GM20000 (cell line): Measurements from ENCODE around the gene QRFPR.
A peak's percentile ranks its signal among the peaks of the same experiment; 100 is the strongest.

Source experiments
- DNase-seq: peaks from one replicate; pipeline ENCODE4 v3.0.0; 2012; ENCODE audit warnings: low spot score
- TF ChIP-seq, protein P1 (sequence below): IDR thresholded peaks from 2 replicates; pipeline ENCODE4 v1.5.1; 2012; ENCODE audit warnings: mild to moderate bottlenecking, control low read depth; ENCODE audit errors: extremely low read depth, missing control alignments

QRFPR gene

DNA sequence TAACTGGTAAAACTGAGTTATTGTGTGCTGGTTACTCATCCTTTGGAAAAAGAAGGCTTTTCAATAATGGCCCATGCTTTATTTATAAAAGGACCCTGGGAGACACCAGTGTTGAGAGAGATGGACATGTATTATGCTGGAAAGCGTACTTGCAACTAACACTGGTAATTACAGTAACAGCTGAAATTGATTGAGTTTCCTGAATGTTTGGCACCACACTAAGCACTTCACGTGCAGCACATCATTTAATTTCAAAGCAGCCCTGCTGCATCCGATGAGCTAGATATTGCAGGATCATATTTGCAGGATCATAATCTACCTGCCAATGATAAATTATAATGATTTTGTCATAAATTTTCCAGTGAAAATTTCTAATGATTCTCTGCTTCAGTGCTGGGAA, 81.5 kb downstream of the QRFPR start:
- TF ChIP-seq, protein P1, sequence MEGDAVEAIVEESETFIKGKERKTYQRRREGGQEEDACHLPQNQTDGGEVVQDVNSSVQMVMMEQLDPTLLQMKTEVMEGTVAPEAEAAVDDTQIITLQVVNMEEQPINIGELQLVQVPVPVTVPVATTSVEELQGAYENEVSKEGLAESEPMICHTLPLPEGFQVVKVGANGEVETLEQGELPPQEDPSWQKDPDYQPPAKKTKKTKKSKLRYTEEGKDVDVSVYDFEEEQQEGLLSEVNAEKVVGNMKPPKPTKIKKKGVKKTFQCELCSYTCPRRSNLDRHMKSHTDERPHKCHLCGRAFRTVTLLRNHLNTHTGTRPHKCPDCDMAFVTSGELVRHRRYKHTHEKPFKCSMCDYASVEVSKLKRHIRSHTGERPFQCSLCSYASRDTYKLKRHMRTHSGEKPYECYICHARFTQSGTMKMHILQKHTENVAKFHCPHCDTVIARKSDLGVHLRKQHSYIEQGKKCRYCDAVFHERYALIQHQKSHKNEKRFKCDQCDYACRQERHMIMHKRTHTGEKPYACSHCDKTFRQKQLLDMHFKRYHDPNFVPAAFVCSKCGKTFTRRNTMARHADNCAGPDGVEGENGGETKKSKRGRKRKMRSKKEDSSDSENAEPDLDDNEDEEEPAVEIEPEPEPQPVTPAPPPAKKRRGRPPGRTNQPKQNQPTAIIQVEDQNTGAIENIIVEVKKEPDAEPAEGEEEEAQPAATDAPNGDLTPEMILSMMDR = no peak
- DNase-seq = no peak

DNA sequence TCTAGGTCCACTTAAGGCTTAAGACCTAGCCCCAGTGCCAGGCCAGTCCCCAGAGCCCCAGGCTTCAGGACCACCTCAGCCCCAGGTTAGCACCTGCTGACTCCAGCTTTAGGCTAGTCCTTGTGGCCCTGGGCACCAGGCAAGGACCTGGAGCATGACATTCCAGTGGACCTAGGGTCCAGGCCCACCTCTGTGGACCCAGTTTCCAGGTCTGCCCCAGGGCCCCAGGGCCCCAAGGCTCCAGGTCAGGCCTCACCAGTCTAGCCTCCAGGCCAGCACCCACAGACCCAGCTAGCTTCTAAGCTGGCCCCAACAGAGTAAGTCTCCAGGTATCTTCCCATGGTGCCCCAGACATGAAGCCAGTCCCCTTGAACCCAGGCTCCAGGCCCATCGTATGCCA, 97.5 kb downstream of the QRFPR start:
- TF ChIP-seq, protein P1 = no peak
- no peak for DNase-seq

DNA sequence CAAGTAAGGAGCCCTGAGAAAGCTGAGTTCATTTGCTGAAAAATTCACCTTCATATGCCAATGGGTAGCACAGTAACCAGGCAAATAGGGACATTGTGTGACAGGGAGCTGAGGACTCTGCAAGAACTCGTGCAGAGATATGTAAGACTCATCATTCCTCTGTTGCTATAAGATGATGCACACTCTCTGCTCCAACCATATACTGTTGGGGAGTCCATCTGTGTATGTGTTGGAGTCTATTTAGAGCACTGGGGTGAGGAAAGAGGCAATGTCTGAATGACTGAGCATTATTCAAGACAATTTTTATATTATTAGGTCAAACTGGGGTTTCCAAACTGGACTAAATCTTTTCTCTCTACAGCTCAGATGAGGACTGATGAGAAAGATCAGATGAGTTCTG, 100.4 kb downstream of the QRFPR start:
- TF ChIP-seq, protein P1 = no peak
- DNase-seq = no peak

DNA sequence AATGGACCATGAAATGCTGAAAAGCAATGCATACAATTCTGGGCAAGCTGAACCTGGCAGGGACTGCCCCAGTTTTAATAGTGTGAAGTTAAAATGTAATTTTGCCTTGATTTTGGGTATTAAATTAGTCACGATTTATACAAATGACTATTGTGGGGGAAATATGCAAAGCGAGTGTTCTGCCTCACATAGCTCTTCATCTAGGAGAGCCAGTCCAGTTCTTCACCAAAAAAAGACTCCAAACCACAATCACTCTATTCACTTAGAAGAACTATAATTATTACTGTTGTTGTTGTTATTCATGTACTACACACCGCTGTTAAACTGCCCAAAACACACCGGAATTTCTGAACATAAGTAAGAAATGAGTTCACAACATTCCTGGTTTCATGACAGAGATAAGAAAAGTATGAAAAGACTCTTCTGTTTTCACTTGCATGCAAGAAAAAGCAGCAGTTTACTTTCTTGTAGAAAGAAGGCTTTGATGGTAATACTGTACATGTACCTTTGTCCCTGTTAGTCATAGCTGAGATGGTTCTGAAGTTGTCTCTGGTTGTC, 101.9 kb downstream of the QRFPR start:
- TF ChIP-seq, protein P1 = no peak
- DNase-seq = peak; percentile 49
